HG02798 (cell line): ENCODE results near the gene DCPS.
"Not testable (repeated sequence)": the region's sequence is repeated elsewhere in the genome, so short reads cannot be mapped to it uniquely, and the experiment has no call there.

ENCODE experiments used
- ATAC-seq: cut with Tn5 transposase; IDR thresholded peaks from one replicate; pipeline ENCODE4 v1.9.1; 2021; ENCODE audit warnings: mild to moderate bottlenecking; ENCODE audit not compliant: unreplicated experiment, poor library complexity

Gene DCPS, protein sequence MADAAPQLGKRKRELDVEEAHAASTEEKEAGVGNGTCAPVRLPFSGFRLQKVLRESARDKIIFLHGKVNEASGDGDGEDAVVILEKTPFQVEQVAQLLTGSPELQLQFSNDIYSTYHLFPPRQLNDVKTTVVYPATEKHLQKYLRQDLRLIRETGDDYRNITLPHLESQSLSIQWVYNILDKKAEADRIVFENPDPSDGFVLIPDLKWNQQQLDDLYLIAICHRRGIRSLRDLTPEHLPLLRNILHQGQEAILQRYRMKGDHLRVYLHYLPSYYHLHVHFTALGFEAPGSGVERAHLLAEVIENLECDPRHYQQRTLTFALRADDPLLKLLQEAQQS

GRCh38 chr11:126303623-126304456 lies at the start of gene DCPS:
Gene DCPS, plus strand, starts transcription at chr11:126304060. Its CDS starts 21 bp downstream, at chr11:126304081.
- ATAC-seq = peak; percentile 92

GRCh38 chr11:126254819-126255218 lies 49.0 kb upstream of the DCPS start:
- no peak for ATAC-seq

DNA sequence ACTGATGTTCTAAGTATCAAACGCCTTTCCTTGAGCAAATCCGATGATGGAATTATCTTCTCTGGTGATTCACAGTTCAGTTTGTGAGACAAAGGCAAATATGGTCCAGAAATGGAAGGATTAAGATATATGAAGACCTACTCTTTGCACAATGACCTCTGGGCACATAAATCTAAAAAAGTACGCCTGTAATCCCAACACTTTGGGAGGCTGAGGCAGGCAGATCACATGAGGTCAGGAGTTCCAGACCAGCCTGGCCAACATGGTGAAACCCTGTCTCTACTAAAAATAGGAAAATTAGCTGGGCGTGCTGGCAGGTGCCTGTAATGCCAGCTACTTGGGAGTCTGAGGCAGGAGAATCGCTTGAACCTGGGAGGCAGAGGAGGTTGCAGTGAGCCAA lies 48.4 kb upstream of the DCPS start:
- not testable (repeated sequence) for ATAC-seq

DNA sequence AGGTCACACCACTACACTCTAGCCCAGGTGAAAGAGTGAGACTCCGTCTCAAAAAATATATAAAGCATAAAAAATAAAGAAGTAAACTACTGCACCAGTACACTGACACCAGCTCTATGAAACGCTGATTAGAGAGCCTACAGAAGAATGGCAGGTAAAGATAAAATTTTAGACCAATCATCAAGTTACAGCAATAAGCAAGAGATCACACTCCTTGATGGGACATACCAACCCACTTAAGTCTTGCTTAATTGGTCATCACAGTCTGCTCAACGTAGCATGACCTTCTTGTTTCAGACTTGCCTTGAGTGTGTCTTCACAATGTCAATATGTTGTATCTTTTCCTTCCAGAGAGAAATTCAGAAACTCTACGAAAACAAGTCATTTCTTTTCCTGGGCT lies 47.6 kb upstream of the DCPS start:
- ATAC-seq = no peak

- no peak for ATAC-seq
Measured at GRCh38 chr11:126257144-126257543, 46.7 kb upstream of the DCPS start.

DNA sequence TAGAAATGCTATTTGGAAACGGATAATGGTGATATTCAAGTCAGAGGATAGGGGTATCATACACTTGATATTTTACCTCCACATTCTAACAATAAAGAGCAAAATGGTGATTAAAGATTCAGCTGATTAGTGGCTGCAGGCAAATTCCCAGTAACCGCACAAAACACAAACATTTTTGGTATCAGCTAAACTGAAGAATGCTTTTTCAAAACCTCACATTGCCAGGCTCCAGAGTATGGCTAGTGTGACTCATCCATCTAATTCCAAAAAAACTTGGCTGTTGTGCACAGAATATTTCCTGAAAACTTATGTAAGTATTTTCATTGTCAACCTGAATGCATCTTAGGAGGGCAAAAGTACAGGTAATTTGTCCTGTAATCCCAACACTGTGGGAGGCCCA lies 46.1 kb upstream of the DCPS start:
- ATAC-seq = no peak

DNA sequence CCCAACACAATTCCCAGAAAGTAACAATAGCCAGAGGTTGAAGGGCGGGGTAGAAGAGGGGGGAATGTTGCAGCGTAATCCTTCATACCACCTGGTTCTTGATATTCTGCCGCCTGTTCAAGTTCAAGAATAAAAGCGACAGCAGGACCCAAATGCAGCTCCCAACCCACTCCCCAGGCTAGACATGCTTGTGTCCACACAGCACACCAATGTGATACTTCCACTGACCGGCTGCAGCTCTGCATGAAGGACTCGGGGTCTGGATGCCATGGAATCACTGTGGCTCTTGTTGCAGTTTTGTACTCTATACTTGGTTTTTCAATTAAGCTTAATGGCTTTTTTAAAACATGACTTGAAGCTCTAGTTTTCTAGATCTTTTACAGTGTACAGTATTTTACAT lies 41.6 kb upstream of the DCPS start:
- no peak for ATAC-seq

DNA sequence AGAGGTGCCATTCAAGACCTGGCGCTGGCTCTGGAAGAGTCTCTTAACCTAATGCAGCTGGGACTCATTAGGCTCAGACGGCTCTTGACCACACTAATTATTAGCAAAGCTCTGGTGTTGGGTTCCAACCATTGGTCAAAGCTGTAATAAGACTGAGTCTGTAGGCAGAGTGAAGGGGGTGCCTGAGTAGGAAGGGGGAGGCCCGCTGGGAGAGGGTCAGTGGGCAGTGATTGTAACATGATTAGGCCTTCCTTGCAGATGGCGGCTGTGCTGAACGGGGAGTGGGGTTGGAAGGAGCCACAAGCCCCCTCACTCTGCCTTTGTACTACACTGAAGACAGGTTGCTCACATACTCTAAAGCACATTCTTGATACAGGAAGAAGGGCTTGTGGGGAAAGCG lies 40.4 kb upstream of the DCPS start:
- no peak for ATAC-seq

GRCh38 chr11:126265811-126266210 lies 38.0 kb upstream of the DCPS start:
- ATAC-seq = no peak

DNA sequence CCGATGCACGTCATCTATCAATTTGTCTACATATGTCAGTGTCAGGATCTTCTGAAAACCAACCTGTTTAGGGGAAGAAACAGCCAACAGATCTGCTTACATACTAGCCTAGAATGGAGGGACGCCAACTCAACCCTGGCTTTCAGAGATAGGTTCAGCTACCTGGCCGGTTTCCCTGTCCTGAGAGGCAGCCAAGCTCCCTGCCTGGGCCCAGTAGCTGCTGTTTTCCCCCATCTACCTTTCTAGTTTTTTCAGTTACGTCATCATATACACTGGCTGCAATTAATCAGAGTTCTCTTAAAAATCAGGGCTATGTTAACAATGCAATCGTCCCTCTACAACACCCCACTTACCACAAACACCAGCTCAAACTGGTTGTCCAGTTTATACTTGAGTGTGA lies 36.2 kb upstream of the DCPS start:
- ATAC-seq = no peak

DNA sequence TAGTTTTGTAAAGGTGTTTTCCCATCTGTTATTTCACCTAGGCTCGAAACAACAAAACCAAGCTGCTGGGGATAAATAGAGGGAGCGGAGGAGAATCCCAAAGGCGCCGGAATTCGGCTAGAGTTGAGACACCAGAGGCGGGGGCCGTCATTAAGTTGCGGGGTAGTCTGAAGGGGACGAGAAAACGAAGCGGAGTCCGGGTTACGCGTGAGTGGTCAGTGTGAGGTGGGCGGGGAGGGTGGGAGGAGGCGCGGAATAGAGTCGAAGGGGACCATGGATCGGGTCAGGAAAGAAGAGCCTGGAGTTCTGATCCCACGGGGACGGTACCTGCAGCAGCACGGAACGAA lies 35.5 kb upstream of the DCPS start:
- ATAC-seq = no peak

- ATAC-seq = peak; percentile 99
Measured at GRCh38 chr11:126268708-126269579, 34.9 kb upstream of the DCPS start, which contains the start of the genes FOXRED1 and SRPRA. Gene FOXRED1, plus strand, starts transcription at chr11:126269154. Its CDS starts 53 bp downstream, at chr11:126269207. Gene SRPRA, minus strand, starts transcription at chr11:126268895. Its CDS starts 91 bp downstream, at chr11:126268804.

DNA sequence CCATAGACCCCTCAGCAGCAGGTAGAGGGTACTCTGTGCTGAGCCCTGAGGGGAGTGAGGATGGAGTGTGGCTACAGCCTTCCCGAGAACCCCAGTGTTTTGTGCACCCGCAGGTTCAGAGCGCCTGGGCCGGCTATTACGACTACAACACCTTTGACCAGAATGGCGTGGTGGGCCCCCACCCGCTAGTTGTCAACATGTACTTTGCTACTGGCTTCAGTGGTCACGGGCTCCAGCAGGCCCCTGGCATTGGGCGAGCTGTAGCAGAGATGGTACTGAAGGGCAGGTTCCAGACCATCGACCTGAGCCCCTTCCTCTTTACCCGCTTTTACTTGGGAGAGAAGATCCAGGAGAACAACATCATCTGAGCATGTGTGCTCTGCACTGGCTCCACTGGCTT lies 26.5 kb upstream of the DCPS start:
- no peak for ATAC-seq

GRCh38 chr11:126277780-126278179 lies 26.1 kb upstream of the DCPS start:
- no peak for ATAC-seq

- no peak for ATAC-seq
Measured at GRCh38 chr11:126279191-126279590, 24.7 kb upstream of the DCPS start.

DNA sequence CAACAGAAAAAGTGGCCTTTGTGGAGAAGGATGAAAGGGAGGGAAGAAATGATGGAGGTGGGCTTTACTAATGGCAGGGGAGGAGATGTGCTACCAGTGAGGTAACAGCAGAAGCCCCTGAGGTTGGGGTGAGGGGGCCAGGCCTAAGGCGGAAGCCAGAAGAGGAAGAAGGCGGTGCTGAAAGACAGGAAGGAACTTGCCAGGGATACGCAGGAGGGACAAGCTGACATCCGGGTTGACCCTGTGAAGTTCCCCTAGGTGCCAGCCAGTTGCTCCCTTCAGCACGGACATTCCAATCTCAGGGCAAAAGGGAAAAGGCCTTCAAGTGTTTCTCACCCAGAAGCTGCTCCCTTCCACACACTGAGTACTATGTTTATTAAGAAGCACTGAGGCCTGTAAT lies 23.3 kb upstream of the DCPS start:
- no peak for ATAC-seq

GRCh38 chr11:126281245-126281644 lies 22.6 kb upstream of the DCPS start:
- ATAC-seq = no peak

GRCh38 chr11:126281666-126282175 lies 22.1 kb upstream of the DCPS start:
- no peak for ATAC-seq

GRCh38 chr11:126282361-126282735 lies 21.5 kb upstream of the DCPS start:
- no peak for ATAC-seq
